ENCODE data around the gene TAS2R40.

DNA sequence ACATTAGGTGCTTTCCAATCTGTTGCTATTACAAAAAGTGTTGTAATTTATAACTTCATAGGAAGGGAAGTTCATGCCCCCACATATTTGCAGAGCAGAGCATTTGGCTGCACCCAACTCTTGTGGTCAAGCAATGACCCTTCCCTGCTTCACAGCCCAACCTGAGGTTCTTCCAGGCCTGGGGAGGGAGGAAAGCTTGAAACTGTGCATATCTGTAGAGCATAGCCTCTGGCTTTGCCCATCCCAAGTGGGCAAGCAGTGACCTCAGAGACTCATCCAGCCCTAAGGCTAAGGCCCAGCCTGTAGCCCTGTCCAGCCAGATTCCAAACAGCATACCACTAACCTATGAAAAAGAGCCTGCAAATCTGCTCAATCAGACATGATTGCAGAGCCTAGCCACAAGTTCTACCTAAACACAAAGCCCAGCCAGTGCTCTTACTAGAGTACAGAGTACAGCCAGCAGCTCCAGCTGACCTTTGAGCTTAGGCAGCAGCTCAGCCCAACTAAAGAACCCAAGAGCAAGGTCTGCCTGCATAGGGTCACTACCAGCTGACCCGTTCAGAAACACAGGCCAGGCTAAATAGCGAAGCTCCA lies 27.0 kb downstream of the TAS2R40 start:
- TF ChIP-seq POLR2AphosphoS5 (IDR thresholded peaks at IDR 0.05): no peak
- TF ChIP-seq, protein P1, sequence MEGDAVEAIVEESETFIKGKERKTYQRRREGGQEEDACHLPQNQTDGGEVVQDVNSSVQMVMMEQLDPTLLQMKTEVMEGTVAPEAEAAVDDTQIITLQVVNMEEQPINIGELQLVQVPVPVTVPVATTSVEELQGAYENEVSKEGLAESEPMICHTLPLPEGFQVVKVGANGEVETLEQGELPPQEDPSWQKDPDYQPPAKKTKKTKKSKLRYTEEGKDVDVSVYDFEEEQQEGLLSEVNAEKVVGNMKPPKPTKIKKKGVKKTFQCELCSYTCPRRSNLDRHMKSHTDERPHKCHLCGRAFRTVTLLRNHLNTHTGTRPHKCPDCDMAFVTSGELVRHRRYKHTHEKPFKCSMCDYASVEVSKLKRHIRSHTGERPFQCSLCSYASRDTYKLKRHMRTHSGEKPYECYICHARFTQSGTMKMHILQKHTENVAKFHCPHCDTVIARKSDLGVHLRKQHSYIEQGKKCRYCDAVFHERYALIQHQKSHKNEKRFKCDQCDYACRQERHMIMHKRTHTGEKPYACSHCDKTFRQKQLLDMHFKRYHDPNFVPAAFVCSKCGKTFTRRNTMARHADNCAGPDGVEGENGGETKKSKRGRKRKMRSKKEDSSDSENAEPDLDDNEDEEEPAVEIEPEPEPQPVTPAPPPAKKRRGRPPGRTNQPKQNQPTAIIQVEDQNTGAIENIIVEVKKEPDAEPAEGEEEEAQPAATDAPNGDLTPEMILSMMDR (IDR thresholded peaks at IDR 0.05): no peak
- no peak for TF ChIP-seq POLR2A (IDR thresholded peaks at IDR 0.05)
